GM21390 (cell line): Measurements from ENCODE around the gene OR52M1.
"Not testable (repeated sequence)": the region's sequence is repeated elsewhere in the genome, so short reads cannot be mapped to it uniquely, and the experiment has no call there.

Source experiments
- ATAC-seq: cut with Tn5 transposase; IDR thresholded peaks from one replicate; pipeline ENCODE4 v1.9.1; 2021; ENCODE audit not compliant: unreplicated experiment

OR52M1 gene

DNA sequence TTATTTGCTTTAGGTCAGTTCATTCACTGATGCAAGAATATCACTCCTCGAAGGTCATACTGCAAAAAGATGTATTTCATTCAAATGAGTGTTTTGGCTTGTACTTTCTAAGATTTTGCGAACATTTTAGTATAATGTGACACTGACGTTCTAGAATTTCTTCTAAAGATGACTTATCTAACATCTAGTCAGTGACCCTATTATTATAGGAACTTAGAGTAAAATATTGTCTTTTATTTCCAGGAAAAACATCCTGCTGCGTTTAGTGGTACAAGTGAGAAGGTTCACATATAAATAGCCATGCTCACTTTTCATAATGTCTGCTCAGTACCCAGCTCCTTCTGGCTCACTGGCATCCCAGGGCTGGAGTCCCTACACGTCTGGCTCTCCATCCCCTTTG is at the start of gene OR52M1:
OR52M1 (plus strand) TSS at position 301 of the 400 bp plus-strand sequence; CDS start at position 301, 0 bp downstream.
- no peak for ATAC-seq

- ATAC-seq: no peak
Observed at GRCh38 chr11:4495487-4495886, 49.5 kb upstream of the OR52M1 start.

- no peak for ATAC-seq
Observed at GRCh38 chr11:4495986-4496385, 49.0 kb upstream of the OR52M1 start.

GRCh38 chr11:4496557-4497248 is 48.3 kb upstream of the OR52M1 start:
- ATAC-seq: no peak

DNA sequence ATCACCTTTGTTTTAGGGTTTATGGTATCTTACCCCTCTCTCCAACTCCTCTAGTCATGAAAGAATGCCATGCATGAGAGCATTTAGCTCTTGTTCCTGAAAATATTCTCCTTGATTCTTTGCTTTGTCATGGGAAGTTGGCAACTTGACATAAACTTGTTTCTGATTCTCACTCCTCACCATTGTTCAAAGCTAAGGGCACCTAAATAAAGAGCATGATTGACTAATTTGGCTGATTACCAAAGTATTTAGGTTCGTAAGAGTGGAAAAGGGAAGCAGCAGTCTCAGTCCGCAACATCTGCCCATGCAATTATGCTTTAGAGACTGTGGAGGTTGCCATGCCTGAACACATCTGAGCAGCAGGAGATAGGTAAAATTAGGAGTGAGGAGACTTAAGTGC is 36.1 kb upstream of the OR52M1 start:
- no peak for ATAC-seq

DNA sequence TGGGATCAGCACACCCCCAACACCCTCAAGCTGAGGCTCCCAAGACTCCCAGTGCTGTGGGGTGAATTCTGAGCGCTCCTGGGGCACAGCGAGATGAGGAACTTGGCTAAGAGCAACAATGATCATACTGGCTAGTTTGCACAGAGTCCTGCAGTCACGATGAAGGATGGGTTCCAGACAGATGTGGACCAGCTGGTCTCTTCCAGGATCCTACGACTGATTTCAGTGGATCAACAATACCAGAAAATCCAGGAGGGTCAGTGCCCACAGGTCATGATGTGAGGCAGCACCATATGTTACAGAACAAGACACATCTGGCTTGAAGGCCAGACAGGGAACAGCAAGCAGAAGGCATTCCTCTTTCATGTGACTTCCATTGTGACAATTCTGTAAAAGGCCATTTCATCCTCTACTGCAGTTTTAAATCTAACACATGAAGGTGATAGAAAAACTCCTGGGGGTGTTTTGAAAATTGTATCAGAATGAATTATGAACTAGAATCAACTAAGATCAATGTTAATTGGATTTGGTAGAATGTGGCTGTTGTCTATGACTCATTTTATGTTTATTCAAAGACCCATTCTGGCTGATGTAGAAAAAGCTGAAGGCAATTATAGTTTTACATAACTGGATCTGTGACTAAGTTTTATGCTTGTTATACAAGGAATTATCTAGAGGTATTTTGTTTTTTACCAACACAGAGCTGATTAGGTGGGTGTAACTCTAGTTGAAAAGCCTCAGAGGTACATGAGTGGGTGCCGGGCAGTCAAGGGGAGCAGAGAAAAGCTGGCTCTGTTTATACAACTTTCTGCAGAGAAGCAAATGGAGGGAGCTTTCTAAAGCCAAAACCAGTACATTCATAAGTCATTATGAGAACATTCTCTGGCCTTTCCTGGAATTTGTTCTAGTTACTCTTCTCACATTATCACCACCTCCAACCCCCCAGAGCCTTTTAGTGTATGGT is 33.4 kb upstream of the OR52M1 start:
- no peak for ATAC-seq

DNA sequence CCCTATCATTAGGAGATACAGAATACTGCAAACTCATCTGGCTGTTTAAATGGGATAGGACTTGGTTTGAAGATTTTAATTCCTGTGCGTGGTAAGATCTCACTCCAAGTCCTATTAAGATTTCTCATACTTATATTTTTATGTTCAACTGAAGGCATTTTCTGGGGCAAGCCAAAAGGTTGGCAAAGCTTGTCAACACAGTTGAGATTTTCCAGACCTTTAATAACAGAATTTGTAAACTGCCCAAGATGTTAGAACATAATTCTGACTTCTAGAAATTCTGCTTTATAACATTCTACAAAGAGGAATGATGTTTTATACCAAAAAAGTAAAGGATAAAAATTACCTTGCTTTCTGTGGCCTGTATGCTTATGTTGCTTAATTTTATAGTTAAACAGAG is 30.8 kb upstream of the OR52M1 start:
- no peak for ATAC-seq

GRCh38 chr11:4522339-4522738 is 22.7 kb upstream of the OR52M1 start:
- ATAC-seq: no peak

DNA sequence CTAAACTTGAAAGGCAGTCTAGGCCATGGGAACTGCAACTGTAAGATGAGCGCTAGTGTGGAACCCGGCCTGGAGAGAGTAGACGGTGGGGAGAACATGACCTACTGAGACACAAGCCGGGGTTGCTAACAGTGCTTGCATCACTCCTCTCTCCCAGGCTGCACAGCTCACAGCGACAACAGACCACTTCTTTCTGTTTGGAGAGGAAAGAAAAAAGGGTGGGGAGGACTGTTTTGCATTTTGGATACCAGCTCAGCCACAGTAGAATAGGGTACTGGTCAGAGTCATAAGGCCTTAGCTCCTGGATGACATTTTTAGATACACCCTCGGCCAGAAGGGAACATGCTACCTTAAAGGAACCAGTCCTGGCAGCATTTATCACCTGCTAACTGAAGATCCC is 22.2 kb upstream of the OR52M1 start:
- no peak for ATAC-seq

DNA sequence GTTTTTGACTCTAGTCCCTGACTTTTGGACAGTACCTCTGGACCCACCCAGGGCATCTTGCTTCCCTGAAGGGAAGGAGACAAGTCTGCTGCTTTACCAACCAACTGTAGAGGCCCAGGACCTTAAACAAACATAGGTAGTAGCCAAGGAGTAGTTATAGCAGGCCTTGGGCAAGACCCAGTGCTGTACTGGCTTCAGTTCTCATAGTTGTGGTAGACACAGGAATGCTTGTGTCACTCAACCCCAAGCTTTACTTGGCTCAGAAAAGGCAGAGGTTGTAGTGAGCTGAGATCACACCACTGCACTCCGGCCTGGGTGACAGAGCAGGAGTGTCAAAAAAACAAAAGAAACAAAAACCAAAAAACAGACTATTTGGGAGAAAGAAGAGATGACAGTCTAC is 21.3 kb upstream of the OR52M1 start:
- ATAC-seq: no peak

GRCh38 chr11:4527926-4528325 is 17.1 kb upstream of the OR52M1 start:
- no peak for ATAC-seq

- not testable (repeated sequence) for ATAC-seq
Observed at GRCh38 chr11:4531686-4532085, 13.3 kb upstream of the OR52M1 start.

GRCh38 chr11:4539603-4540219 is 5.3 kb upstream of the OR52M1 start:
- peak; percentile 57 for ATAC-seq

GRCh38 chr11:4541071-4541470 is 3.9 kb upstream of the OR52M1 start:
- ATAC-seq: no peak

DNA sequence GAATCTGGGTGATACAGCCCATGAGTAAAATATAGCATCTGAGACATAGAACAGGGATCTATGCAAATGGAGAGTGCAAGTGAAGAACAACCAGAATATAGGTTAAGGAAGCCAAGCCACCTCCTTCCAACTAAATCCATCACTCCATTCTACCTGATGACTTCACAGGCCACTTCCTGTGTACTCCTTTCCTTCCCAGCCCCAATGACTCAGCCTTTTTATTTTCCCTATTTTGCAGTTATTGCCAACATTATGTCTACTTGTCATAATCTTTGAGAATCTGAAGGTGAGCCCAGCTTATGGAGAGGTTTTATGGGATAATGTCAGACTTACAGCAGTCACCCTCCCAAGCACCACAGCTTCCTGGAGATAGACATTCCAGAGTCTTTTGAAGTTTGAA is 1.4 kb upstream of the OR52M1 start:
- ATAC-seq: no peak

DNA sequence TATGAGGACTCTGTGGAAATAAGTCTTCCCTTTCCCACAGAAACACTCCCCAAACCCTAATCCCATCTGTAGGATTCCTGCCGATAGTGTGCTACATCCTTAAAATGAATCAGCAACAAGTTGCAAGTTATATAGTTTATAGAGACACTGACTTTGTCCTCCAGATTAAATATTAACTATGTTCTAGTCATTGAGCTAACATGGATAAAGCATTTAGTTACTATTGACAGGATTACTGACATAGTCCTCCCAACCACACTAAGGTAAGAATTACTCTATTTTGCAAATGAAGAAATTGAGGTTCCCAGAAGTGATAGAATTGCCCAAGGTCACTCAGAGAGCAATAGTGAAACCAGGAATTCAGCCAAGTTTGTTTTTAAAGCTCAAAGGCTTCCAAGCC is 1.9 kb downstream of the OR52M1 start:
- ATAC-seq: no peak

DNA sequence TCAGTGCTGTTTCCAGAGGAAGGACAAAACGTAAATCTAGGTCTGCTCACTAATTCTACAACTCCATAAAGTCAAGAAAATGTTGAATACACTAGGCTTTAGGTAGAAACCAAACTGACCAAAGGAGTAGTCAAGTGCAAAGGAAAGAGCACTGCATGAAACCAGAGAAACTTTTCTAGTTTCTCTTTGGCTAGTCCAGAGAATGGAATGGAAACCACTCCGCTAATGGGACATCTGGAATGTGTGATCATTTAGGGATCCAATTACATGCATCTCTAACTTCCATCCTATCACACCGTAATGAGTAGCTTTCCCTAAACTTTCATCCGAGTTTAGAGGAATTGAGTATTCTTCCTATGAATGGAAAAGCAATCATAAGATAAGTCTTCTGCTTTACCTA is 2.4 kb downstream of the OR52M1 start:
- no peak for ATAC-seq

GRCh38 chr11:4551346-4551979 is 6.5 kb downstream of the OR52M1 start:
- no peak for ATAC-seq

GRCh38 chr11:4559527-4560440 is 14.8 kb downstream of the OR52M1 start:
- no peak for ATAC-seq

GRCh38 chr11:4560467-4560866 is 15.5 kb downstream of the OR52M1 start:
- ATAC-seq: no peak
